H1 (cell line): ENCODE measurements around the gene CTF1. TPM values are rescaled to one million over a fixed set of nuclear protein-coding genes. Genes with fewer than 3 reads are reported as not detected.

Experiments used
- BCL11A ChIP-seq, 2 experiments: IDR thresholded peaks; one replicate each; pipeline ENCODE4 v1.6.1; 2011; ENCODE audit warnings: low read depth in 2 of 2, low read length in 2 of 2, mild to moderate bottlenecking in 2 of 2
- BRCA1 ChIP-seq: IDR thresholded peaks from 2 replicates; pipeline ENCODE4 v1.6.1; 2012; ENCODE audit warnings: low read depth, low read length, improper control_type of control experiment
- CHD2 ChIP-seq: IDR thresholded peaks from 2 replicates; pipeline ENCODE4 v1.6.1; 2012; ENCODE audit warnings: low read length, improper control_type of control experiment
- EZH2 ChIP-seq: fragments of 200-600 bp; sonication (generic); IDR thresholded peaks from 2 replicates; pipeline ENCODE4 v1.7.1; 2012; ENCODE audit warnings: low read depth, mild to moderate bottlenecking, moderate library complexity, low read length, inconsistent platforms; ENCODE audit not compliant: severe bottlenecking
- FOSL1 ChIP-seq: IDR thresholded peaks from 2 replicates; pipeline ENCODE4 v1.6.1; 2011; ENCODE audit warnings: mild to moderate bottlenecking, low read depth, low read length, moderate library complexity; ENCODE audit not compliant: insufficient read depth
- GABPA ChIP-seq: IDR thresholded peaks from 2 replicates; pipeline ENCODE4 v1.6.1; 2011; ENCODE audit warnings: mild to moderate bottlenecking, low read length, moderate library complexity, borderline replicate concordance; ENCODE audit not compliant: insufficient read depth
- GTF2F1 ChIP-seq: IDR thresholded peaks from 2 replicates; pipeline ENCODE4 v1.6.1; 2012; ENCODE audit warnings: low read depth, low read length, improper control_type of control experiment, borderline replicate concordance
- JUND ChIP-seq: IDR thresholded peaks from 2 replicates; pipeline ENCODE4 v1.6.1; 2011; ENCODE audit warnings: mild to moderate bottlenecking, improper control_type of control experiment, low read length
- KDM1A ChIP-seq: fragments of 200-600, 300-600 bp; sonication (generic); IDR thresholded peaks from 2 replicates; pipeline ENCODE4 v1.7.1; 2016; ENCODE audit warnings: mild to moderate bottlenecking, low read length, borderline replicate concordance
- KDM4A ChIP-seq: IDR thresholded peaks from one replicate; pipeline ENCODE4 v1.7.1; 2012; ENCODE audit warnings: low read depth, mild to moderate bottlenecking, moderate library complexity, low read length, inconsistent platforms; ENCODE audit not compliant: severe bottlenecking
- KDM5A ChIP-seq: fragments of 200-600 bp; IDR thresholded peaks from 2 replicates; pipeline ENCODE4 v1.7.1; 2012; ENCODE audit warnings: mild to moderate bottlenecking, low read length, inconsistent platforms, mixed read lengths
- NANOG ChIP-seq: IDR thresholded peaks from 2 replicates; pipeline ENCODE4 v1.6.1; 2011; ENCODE audit warnings: low read length, low read depth, mild to moderate bottlenecking, inconsistent platforms; ENCODE audit not compliant: insufficient read depth, poor library complexity, severe bottlenecking
- POLR2AphosphoS5 ChIP-seq: IDR thresholded peaks from 2 replicates; pipeline ENCODE4 v1.6.1; 2011; ENCODE audit warnings: low read depth, low read length
- RFX5 ChIP-seq: IDR thresholded peaks from 2 replicates; pipeline ENCODE4 v1.6.1; 2011; ENCODE audit warnings: low read depth, low read length, improper control_type of control experiment, borderline replicate concordance
- SAP30 ChIP-seq: fragments of 300-600 bp; sonication (generic); IDR thresholded peaks from 2 replicates; pipeline ENCODE4 v1.7.1; 2012; ENCODE audit warnings: low read length, moderate library complexity, mild to moderate bottlenecking, inconsistent platforms; ENCODE audit not compliant: insufficient read depth, insufficient replicate concordance
- SIN3A ChIP-seq, 2 experiments: IDR thresholded peaks in 1 of 2; conservative IDR thresholded peaks in 1 of 2; 2 replicates each; pipeline ENCODE4 v1.6.1; 2011 to 2012; ENCODE audit warnings: low read length in 2 of 2, improper control_type of control experiment in 1 of 2, low read depth in 1 of 2, mild to moderate bottlenecking in 1 of 2
- SP1 ChIP-seq: IDR thresholded peaks from 2 replicates; pipeline ENCODE4 v1.6.1; 2011; ENCODE audit warnings: low read depth, low read length
- SP2 ChIP-seq: IDR thresholded peaks from 2 replicates; pipeline ENCODE4 v1.6.1; 2012; ENCODE audit warnings: mild to moderate bottlenecking, low read length, inconsistent platforms
- SP4 ChIP-seq: IDR thresholded peaks from 2 replicates; pipeline ENCODE4 v1.6.1; 2012; ENCODE audit warnings: low read length, inconsistent platforms
- SUZ12 ChIP-seq: fragments of 200-600 bp; sonication (generic); IDR thresholded peaks from 2 replicates; pipeline ENCODE4 v1.6.1; 2012; ENCODE audit warnings: mild to moderate bottlenecking, inconsistent platforms, low read length, moderate library complexity, mixed read lengths
- TAF7 ChIP-seq: optimal IDR thresholded peaks from 2 replicates; pipeline ENCODE3; 2011; ENCODE audit warnings: low read depth, mild to moderate bottlenecking, inconsistent platforms, low read length, moderate library complexity, borderline replicate concordance
- ZNF274 ChIP-seq: IDR thresholded peaks from 2 replicates; pipeline ENCODE4 v1.7.0; 2012; ENCODE audit warnings: low read length, borderline replicate concordance; ENCODE audit errors: extremely low read depth
- polyA plus RNA-seq, 7 experiments: library from polyadenylated mRNA; depleted of rRNA in 3 of 7; stranded (reverse) in 5 of 7; unstranded in 2 of 7; fragments of >200 nt in 5 of 7; fragments of 200-250 nt in 2 of 7; gene quantifications; 1 replicate in 5 of 7; 2 replicates in 1 of 7; 4 replicates in 1 of 7; pipeline versions ENCODE4 v1.2.1 to v1.2.3, GENCODE V29; 2011 to 2013; ENCODE audit warnings: missing spikeins in 2 of 7, mixed read lengths in 2 of 7
- total RNA-seq: library from RNA; stranded (reverse); fragmentation: NEBNext Ultra II Directional; extraction: Animal tissue kit (Norgen Biotek cat#: 25700); gene quantifications from 2 replicates; pipeline ENCODE4 v1.2.1, GENCODE V29; 2021
- TF ChIP-seq, protein P1 (sequence below): IDR thresholded peaks from 2 replicates; pipeline ENCODE4 v1.6.1; 2011; ENCODE audit warnings: low read length, improper control_type of control experiment

The CTF1 gene
- total and polyA plus RNA-seq, 2 of the 8 experiments (the other 6 are each of a cell fraction or from before 2014, with no cell fraction given) = 0.97 to 3.4 TPM

DNA sequence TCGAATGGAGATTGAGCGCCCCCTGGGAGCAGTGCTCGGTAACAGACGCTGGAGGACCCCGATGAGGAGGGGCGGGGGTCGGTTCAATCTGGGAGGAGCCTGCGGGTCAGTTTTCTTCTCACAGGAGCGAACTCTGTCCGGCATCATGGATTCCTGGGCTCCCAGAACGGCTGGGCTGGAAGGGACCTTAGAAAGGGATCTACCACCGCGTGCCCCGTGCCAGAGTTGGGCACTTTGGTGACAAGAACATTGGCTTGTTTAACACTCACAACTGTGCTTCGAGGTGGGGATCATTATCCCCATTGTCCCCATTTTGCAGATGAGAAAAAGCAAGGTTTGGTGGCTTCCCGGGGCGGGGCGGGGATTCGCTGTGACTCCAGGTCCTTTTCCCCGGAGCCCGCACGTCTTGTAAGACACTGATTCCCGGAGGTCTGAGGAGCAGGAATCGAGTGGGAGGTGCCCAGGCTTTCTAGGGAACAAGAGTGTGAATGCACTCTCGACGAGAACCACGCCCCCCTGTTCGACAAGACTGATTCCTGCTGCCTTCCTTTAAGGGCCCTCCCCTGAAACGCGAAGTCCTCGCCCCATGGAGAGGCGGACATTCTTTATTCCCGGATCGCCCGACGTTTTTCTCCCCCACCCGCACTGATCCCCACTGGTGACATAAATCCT is 25.5 kb downstream of the CTF1 start (continued):
- TF ChIP-seq, protein P1, sequence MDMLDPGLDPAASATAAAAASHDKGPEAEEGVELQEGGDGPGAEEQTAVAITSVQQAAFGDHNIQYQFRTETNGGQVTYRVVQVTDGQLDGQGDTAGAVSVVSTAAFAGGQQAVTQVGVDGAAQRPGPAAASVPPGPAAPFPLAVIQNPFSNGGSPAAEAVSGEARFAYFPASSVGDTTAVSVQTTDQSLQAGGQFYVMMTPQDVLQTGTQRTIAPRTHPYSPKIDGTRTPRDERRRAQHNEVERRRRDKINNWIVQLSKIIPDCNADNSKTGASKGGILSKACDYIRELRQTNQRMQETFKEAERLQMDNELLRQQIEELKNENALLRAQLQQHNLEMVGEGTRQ = no peak
- no peak for TF ChIP-seq GABPA
- TF ChIP-seq SP1 = no peak
- TF ChIP-seq GTF2F1 = no peak
- 0 out of 4 replicates have a peak, but pooled peaks have one; percentile 20 to 40 for TF ChIP-seq SIN3A (conservative IDR thresholded peaks at IDR 0.05 in 1 of 2, IDR thresholded peaks at IDR 0.05 in 1 of 2; ENCODE audit: low read depth in 1 of 2, low read length in 2 of 2)
- TF ChIP-seq FOSL1 = no peak
- no peak for TF ChIP-seq BRCA1
- no peak for TF ChIP-seq JUND
- TF ChIP-seq SP4 = no peak
- TF ChIP-seq CHD2 = 0 out of 2 replicates have a peak, but pooled peaks have one; percentile 42
- TF ChIP-seq SUZ12 = no peak
- no peak for TF ChIP-seq NANOG
- TF ChIP-seq SAP30 = peak; percentile 62
- TF ChIP-seq BCL11A (IDR thresholded peaks at IDR 0.05; ENCODE audit: low read depth in 2 of 2, low read length in 2 of 2) = no peak
- no peak for TF ChIP-seq KDM5A
- peak; percentile 28; the same call in 1 of the 2 replicates for TF ChIP-seq POLR2AphosphoS5
- peak; percentile 46 for TF ChIP-seq KDM4A
- TF ChIP-seq TAF7 = no peak
- no peak for TF ChIP-seq RFX5
- no peak for TF ChIP-seq ZNF274
- TF ChIP-seq KDM1A = peak; percentile 99
- TF ChIP-seq EZH2 = no peak
- TF ChIP-seq SP2 = no peak
